ENCODE results near the gene GCKR. TPM values are rescaled to one million over a fixed set of nuclear protein-coding genes. Genes with fewer than 3 reads are reported as not detected.
A peak's percentile ranks its signal among the peaks of the same experiment; 100 is the strongest.

The GCKR gene, protein sequence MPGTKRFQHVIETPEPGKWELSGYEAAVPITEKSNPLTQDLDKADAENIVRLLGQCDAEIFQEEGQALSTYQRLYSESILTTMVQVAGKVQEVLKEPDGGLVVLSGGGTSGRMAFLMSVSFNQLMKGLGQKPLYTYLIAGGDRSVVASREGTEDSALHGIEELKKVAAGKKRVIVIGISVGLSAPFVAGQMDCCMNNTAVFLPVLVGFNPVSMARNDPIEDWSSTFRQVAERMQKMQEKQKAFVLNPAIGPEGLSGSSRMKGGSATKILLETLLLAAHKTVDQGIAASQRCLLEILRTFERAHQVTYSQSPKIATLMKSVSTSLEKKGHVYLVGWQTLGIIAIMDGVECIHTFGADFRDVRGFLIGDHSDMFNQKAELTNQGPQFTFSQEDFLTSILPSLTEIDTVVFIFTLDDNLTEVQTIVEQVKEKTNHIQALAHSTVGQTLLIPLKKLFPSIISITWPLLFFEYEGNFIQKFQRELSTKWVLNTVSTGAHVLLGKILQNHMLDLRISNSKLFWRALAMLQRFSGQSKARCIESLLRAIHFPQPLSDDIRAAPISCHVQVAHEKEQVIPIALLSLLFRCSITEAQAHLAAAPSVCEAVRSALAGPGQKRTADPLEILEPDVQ
- total RNA-seq = 1 to 10 TPM; 1.1 to 1.2 TPM
- long read RNA-seq = 0 reads

DNA sequence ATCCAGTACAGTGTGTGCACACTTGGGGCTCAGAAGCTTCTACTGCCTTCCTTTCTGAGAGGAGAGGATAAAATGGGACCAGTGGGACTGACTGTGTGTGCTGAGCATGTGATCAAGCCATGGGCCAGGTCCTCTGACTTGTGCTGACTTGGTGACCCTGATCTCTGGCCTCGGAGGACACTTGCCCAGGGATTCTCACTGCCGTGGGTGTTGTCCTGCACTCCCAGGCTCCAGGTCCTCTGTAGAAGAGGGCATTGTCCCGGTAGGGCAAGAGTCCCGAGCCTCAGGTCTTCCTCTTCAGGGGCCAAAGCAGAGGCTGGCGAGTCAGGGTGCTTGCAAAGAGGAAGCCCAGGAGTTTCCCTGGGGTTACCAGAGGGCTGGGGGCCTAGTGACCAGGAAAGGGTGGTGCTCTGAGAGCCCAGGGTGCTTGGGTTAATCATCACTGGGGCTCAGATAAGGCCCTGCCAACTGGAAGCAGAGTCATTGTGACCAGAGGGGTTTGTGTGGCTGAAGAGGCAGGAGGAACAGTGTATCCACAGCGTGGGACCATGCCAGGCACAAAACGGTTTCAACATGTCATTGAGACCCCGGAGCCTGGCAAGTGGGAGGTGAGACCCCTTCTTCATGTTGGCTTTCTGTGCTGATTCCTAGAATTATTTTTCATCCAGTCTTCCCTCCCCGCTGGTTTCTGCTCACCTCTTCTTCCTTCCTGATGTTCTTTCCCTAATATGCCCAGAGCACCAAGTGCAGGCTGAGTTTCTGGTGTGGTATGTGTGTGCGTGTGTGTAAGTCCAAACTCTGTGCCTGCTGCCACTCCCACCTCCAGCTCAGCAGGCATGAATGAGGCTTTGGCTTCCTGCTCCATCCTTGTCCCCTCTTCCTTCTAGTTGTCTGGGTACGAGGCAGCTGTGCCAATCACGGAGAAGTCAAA is at the start of gene GCKR:
Gene GCKR (plus strand): TSS at position 483 of the 931 bp plus-strand sequence. CDS start 66 bp downstream, at position 549.
- DNase-seq (peak; percentile 38), ATAC-seq (peak; percentile 24 to 31)
- intact Hi-C loops (cut with DNase I) = loop anchor here in 1 of 2 donors (10.0 kb wide), 1 partner anchor 88 kb away; the partner anchor contains the start of gene ZNF512

DNA sequence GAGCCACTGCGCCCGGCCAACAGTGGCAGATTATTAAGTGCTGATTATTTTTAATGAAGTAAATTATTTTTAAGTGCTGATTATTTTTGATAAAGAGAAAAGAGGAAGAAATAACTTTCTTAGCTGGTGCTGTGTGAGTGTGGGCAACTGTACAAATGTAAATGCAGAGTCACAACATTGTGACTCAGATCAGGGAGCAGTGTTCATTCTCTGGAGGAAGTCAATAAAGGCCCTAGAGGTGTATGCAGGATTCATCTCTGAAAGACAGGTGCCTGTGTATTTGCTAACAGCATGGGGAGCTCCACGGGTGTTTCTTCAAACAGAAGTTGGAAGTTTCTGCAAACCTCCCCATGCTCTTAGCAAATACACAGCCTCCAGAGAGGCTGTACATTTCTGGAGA is 48.3 kb upstream of the GCKR start:
- intact Hi-C loops (cut with DNase I) = no loop called here
- no peak for ATAC-seq

DNA sequence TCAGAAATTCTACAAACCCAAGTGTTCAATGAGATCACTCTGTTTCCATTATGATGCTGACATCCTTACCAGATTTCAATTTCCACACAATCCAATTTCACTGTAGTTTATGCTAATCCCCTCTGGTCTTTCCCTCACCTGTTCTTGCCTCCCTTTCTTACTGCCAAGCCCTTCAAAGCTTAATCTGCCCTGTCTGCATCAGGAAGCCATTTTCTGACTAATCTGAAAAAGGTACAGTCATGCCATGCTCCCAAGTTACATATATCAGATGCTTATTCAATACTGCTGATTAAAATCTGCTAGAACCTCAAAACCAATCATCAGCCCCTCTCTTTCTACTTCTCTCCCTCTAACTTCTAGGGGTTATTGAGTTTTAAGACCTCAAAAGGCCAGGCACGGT is 45.5 kb upstream of the GCKR start:
- no peak for ATAC-seq
- intact Hi-C loops (cut with DNase I) = no loop called here
- no peak for DNase-seq

More for the DNA sequence above, 48.3 kb upstream of the GCKR start:
- DNase-seq = no peak

DNA sequence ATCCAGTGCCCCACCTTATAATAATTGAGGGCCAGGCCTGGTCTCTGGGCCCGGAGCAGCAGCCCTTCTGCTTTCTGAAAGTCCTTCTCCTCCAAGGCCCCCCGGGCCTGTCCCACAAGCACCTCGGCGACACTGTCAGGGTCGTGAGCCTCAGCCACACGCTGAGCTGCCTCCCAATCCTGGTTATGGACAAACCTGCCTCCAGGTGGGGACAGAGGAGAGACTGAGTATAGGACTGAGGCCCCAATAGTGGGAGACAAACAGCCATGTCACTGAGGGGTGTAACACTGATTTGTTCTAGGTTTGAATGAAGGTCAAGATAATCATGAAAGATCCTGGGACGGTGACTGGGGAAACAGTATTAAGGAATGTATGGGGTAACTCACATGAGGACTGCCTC is 42.7 kb upstream of the GCKR start:
- intact Hi-C loops (cut with DNase I) = no loop called here

GRCh38 chr2:27461118-27461517 is 35.5 kb upstream of the GCKR start:
- ATAC-seq (no peak), DNase-seq (no peak)
- intact Hi-C loops (cut with DNase I) = no loop called here

More for the DNA sequence above, 42.7 kb upstream of the GCKR start:
- no peak for ATAC-seq
- DNase-seq = no peak

DNA sequence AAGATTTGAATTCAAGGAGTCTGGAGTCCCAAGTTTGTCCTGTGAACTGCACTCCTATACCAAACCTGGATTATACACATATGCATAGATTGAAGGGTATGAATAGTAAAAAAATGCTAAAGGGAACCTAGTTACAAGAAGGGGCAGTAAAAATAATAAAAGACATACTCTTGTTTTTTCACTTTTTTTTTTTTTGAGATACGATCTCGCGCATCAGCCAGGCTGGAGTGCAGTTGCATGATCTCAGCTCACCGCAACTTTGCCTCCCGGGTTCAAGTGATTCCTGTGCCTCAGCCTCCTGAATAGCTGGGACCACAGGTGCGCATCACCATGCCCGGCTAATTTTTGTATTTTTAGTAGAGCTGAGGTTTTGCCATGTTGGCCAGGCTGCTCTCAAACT is 32.2 kb upstream of the GCKR start:
- no peak for ATAC-seq

DNA sequence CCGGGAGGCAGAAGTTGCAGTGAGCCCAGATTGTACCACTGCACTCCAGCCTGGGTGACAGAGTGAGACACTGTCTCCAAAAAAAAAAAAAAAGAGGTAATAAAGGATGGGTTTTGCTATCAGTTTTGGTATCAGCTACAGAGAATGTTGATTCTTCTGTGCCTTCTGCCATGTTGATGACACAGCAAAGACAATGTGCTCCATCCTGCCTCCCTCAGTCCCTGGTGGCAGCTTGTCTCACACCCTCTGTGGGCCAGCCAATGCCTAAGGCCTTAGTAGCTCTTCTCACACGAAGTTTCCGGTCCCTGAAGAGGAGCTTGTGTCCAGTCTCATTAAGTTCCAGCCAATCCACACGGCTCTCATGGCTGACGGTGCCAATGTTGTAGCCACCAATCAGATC is 24.7 kb upstream of the GCKR start:
- no peak for ATAC-seq
- DNase-seq = no peak
- intact Hi-C loops (cut with DNase I) = no loop called here

More for the DNA sequence above, 32.2 kb upstream of the GCKR start:
- intact Hi-C loops (cut with DNase I) = no loop called here
- no peak for DNase-seq

DNA sequence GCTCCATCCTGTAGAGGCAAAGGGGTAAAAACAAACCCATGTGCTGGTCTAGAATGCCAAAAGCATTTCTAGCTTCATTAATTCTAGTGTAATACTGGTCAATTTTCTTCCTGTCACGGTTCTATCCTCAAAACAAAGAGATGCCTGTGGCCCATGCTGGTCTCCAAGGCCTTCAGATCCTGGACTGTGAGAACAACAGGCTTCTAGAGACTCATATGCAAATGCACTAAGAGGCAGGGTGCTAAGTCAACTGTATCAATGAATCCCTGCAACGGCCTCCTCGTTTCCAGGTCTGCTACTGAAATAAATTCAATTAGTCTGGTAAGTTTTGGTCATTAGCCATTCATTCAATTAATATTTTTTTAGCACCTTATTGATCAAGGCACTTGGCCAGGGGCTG is 11.1 kb upstream of the GCKR start:
- DNase-seq (no peak), ATAC-seq (no peak)
- intact Hi-C loops (cut with DNase I) = no loop called here

- intact Hi-C loops (cut with DNase I) = no loop called here
- ATAC-seq (peak; percentile 4 to 25), DNase-seq (no peak)
These were observed 7.5 kb upstream of the GCKR start for GRCh38 chr2:27489118-27489497.

DNA sequence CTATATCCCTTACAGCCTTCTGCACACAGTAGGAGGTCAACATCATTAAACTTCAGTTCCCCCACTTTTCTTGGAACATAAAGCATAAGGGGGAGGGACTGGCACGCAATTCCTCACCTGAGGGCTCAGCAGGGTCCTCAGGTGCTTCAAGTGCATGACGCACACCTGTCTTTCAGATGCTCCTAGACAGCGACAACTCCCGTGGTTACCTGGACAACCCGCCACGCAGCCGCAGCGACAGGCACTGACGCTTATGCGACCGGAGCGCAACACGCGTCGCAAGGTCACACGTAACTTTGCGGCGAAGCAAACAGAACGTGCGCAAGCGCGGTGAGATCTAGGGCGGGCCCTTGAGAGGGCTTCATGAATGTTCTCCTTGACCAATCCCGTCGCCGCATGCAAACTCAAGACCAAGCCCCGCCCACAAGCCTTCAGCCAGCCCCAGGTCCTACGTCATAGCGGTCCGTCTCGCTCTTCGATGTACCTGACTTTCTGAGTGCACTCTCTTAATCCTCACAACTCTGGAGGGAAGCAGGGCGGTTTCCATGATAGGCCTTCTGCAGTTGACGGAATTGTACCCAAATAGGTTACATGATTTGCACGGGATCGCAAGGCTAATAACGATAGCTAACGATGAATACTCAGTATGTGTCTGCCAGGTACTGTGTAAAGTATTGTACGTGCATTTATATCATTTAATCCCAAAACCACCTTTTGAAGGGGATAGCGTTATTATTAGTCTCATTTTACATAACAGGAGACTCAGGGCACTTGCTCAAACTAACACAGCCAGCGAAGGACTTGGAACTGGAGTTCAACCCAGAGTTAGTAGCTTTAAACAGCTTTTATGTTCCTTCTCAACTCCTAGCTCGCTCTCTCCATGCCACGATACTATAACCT is 6.9 kb upstream of the GCKR start, which contains the start of gene IFT172:
Gene IFT172 (minus strand): TSS at position 246 of the 900 bp plus-strand sequence. CDS start 90 bp downstream, at position 156.
- ATAC-seq = peak; percentile 96 to 99
- DNase-seq = peak; percentile 100
- intact Hi-C loops (cut with DNase I) = loop anchor here in 1 of 2 donors (10.0 kb wide), 1 partner anchor 95 kb away; the partner anchor contains the start of gene ZNF512

- ATAC-seq = no peak
- intact Hi-C loops (cut with DNase I) = loop anchor here in 1 of 2 donors (10.0 kb wide), 1 partner anchor 92 kb away; the partner anchor contains the start of gene ZNF512
- no peak for DNase-seq
These were observed 4.1 kb upstream of the GCKR start for GRCh38 chr2:27492557-27492956.

DNA sequence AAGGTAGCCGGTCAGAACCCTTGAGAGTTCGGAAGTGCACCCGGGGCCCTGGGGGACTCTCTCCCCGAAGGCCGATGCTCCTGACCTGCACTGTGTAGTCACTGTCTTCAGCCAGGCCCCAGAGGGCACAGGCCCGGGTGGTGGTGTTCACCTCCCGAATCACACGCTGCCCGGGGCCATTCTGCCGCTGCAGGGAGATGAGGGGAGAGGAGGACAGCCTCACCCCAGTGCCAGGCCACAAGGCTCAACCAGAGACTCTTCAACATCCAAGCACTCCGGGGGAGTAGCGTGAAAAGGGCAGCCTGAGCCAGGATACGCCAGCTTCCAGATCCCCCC is 2.7 kb upstream of the GCKR start:
- ATAC-seq = no peak
- no peak for DNase-seq
- intact Hi-C loops (cut with DNase I) = loop anchor here in 1 of 2 donors (10.0 kb wide), 1 partner anchor 91 kb away; the partner anchor contains the start of gene ZNF512

GRCh38 chr2:27494284-27494943 is 2.2 kb upstream of the GCKR start:
- intact Hi-C loops (cut with DNase I) = loop anchor here in 1 of 2 donors (10.0 kb wide), 1 partner anchor 90 kb away; the partner anchor contains the start of gene ZNF512
- ATAC-seq (peak; percentile 16 to 45), DNase-seq (peak; percentile 66)

- peak; percentile 54 for DNase-seq
- peak; percentile 67 to 72 for ATAC-seq
These were observed 1.6 kb upstream of the GCKR start, which contains the start of gene FNDC4 for GRCh38 chr2:27494944-27495554. Gene FNDC4 (minus strand): TSS chr2:27495200. CDS start chr2:27494679, 521 bp downstream.

DNA sequence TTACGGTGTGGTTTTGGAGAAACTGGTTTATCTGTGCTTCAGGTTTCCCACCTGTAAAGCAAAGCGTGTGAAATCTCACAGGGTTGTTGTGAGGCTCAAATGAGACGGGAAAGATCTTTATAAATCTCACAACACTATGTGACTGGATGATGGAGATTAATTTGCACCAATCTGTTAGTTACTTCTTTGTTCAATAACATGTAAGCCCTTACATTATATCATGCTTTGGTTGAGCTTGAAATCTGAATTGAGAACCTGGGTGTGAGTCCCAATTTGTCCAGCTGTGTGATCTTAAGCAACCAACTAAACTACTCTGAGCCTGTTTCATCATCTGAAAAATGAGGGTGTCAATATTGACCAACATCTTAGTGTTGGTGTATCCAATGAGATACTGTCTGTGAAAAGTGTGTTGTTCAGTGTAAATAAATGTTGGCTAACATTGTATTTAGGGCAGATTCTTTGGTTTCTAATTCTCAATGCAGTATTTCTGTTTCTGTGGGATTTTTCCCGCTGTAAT is 741 bp upstream of the GCKR start:
- intact Hi-C loops (cut with DNase I) = loop anchor here in 1 of 2 donors (10.0 kb wide), 1 partner anchor 89 kb away; the partner anchor contains the start of gene ZNF512
- no peak for ATAC-seq

More at GRCh38 chr2:27494944-27495554, 1.6 kb upstream of the GCKR start, which contains the start of gene FNDC4:
- intact Hi-C loops (cut with DNase I) = loop anchor here in 1 of 2 donors (10.0 kb wide), 1 partner anchor 90 kb away; the partner anchor contains the start of gene ZNF512

GRCh38 chr2:27497288-27497627 is 619 bp downstream of the GCKR start:
- DNase-seq = no peak
- no peak for ATAC-seq
- intact Hi-C loops (cut with DNase I) = loop anchor here in 1 of 2 donors (10.0 kb wide), 1 partner anchor 88 kb away; the partner anchor contains the start of gene ZNF512

More for the DNA sequence above, 741 bp upstream of the GCKR start:
- DNase-seq = no peak
